Duodenal mucosa (tissue), 2 donors: ENCODE measurements around the gene LYPD8.

Experiments
- H3K27ac ChIP-seq: one replicate; pipeline ENCODE4 v1.7.0; 2013; ENCODE audit warnings: low read depth, low read length
- H3K27me3 ChIP-seq, 2 donors: one replicate each; pipeline ENCODE4 v1.7.0; 2013; ENCODE audit warnings: low read length in 2 of 2, control low read depth in 1 of 2; ENCODE audit not compliant: insufficient read depth in 2 of 2, control insufficient read depth in 1 of 2
- H3K36me3 ChIP-seq, 2 donors: one replicate each; pipeline ENCODE4 v1.7.0; 2013; ENCODE audit warnings: low read length in 2 of 2, control low read depth in 1 of 2; ENCODE audit not compliant: insufficient read depth in 2 of 2, control insufficient read depth in 1 of 2
- H3K4me1 ChIP-seq, 2 donors: one replicate each; pipeline ENCODE4 v1.7.0; 2013; ENCODE audit warnings: low read length in 2 of 2, control low read depth in 1 of 2; ENCODE audit not compliant: insufficient read depth in 2 of 2, control insufficient read depth in 1 of 2
- H3K4me3 ChIP-seq, 2 donors: one replicate each; pipeline ENCODE4 v1.7.0; 2013; ENCODE audit warnings: low read length in 2 of 2, low read depth in 1 of 2
- H3K9ac ChIP-seq, 2 donors: one replicate each; pipeline ENCODE4 v1.7.0; 2013; ENCODE audit warnings: low read length in 2 of 2, low read depth in 1 of 2
- H3K9me3 ChIP-seq, 2 donors: one replicate each; pipeline ENCODE4 v1.7.0; 2013; ENCODE audit warnings: low read length in 2 of 2, control low read depth in 1 of 2; ENCODE audit not compliant: control insufficient read depth in 1 of 2

The LYPD8 gene

GRCh38 chr1:248775441-248775840, 19.9 kb upstream of the LYPD8 start:
- H3K9me3 ChIP-seq, result peaks cover 2 to 9% of the 10 kb centered on the region in 2 donors
- no peak overlapping the region for H3K27ac ChIP-seq
- no peaks in the 10 kb centered on the region for H3K36me3 ChIP-seq
- H3K9ac ChIP-seq, result no peak overlapping the region
- H3K4me3 ChIP-seq, result no peak overlapping the region
- peaks cover 14 to 20% of the 10 kb centered on the region in 2 donors for H3K4me1 ChIP-seq
- H3K27me3 ChIP-seq, result peaks cover 3 to 7% of the 10 kb centered on the region in 2 donors

GRCh38 chr1:248759644-248760043, 4.1 kb upstream of the LYPD8 start:
- Histone ChIP-seq H3K4me3 (no peak overlapping the region), H3K27me3 (no peaks in the 10 kb centered on the region), H3K4me1 (peaks cover 20 to 21% of the 10 kb centered on the region in 2 donors), H3K9me3 (no peaks in the 10 kb centered on the region), H3K36me3 (no peaks in the 10 kb centered on the region), H3K9ac (no peak overlapping the region), H3K27ac (no peak overlapping the region)

GRCh38 chr1:248758352-248758751, 2.8 kb upstream of the LYPD8 start:
- Histone ChIP-seq H3K9me3 (no peaks in the 10 kb centered on the region), H3K27ac (no peak overlapping the region)

DNA sequence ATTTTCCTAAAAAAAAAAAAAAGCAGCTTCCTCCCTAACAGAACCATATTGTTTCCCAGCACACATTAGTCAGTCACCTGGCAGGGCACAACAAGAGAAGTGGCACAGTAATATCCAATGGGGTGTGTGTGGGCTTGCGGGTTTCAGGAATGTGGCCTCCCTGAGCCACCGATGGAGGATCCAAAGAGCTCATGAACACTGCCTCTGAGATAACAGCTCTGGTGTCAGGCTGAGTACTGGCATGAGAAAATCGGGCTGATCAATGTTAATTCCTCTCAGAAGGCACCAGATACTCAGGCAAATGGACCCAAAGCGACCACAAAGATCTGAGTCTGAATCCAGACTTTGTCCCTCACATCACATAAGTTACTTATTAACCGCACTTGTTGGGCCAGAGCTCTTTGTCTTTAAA, 2.2 kb upstream of the LYPD8 start:
- Histone ChIP-seq H3K27me3 (no peaks in the 10 kb centered on the region), H3K9me3 (no peaks in the 10 kb centered on the region), H3K36me3 (no peaks in the 10 kb centered on the region), H3K9ac (no peak overlapping the region), H3K4me3 (peak overlapping the region in 1 of 2 donors; percentile 32), H3K4me1 (peaks cover 21 to 22% of the 10 kb centered on the region in 2 donors), H3K27ac (no peak overlapping the region)

More at GRCh38 chr1:248758352-248758751, 2.8 kb upstream of the LYPD8 start:
- peak overlapping the region in 1 of 2 donors; percentile 32 for H3K4me3 ChIP-seq
- H3K9ac ChIP-seq, result no peak overlapping the region
- H3K36me3 ChIP-seq, result no peaks in the 10 kb centered on the region
- H3K4me1 ChIP-seq, result peaks cover 20 to 21% of the 10 kb centered on the region in 2 donors
- H3K27me3 ChIP-seq, result no peaks in the 10 kb centered on the region

GRCh38 chr1:248756636-248757035, 1.1 kb upstream of the LYPD8 start:
- Histone ChIP-seq H3K4me1 (peaks cover 21 to 31% of the 10 kb centered on the region in 2 donors), H3K9me3 (no peaks in the 10 kb centered on the region), H3K27me3 (no peaks in the 10 kb centered on the region), H3K27ac (no peak overlapping the region), H3K4me3 (no peak overlapping the region), H3K9ac (no peak overlapping the region), H3K36me3 (no peaks in the 10 kb centered on the region)

DNA sequence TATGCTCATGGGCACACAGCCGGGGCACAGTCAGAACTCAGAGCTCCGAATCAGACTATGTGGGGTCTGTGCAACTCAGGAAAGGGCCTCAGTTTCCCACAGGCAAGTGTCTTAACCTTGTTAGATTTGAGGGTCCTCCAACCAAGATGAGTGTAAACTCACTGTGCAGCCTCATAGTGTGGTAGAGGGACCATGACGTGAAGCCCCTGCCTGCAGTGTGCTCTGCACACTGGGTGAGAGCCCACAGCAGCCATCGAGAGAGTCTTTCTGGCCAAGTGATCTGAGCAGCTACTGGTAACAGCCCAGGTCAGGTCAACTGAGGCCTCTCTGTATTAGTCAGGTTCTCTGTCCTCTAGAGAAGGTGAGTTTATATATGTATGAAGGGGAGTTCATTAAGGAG, 592 bp upstream of the LYPD8 start:
- Histone ChIP-seq H3K4me3 (no peak overlapping the region), H3K27ac (no peak overlapping the region), H3K27me3 (no peaks in the 10 kb centered on the region), H3K9me3 (no peaks in the 10 kb centered on the region), H3K9ac (no peak overlapping the region), H3K4me1 (peaks cover 21 to 31% of the 10 kb centered on the region in 2 donors), H3K36me3 (no peaks in the 10 kb centered on the region)

DNA sequence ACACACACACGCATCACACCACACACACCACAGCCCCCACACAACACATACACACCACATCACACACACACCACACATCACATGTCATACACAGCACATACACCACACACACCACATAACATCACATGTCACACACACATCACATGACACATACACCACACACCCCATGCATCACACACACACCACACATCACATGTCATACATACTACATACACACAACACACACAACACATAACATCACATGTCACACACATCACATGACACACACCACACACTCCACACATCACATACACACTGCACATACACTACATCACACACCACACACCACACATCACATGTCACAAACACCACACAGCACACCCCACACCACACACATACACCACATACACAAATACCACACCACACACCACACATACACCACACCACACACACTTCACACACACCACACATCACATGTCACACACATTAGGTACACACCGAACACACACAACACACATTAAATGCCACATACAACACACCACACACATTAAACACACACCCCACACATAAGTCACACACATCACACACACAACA, 1.8 kb downstream of the LYPD8 start:
- Histone ChIP-seq H3K27me3 (no peaks in the 10 kb centered on the region), H3K27ac (no peak overlapping the region), H3K4me1 (peaks cover 21 to 29% of the 10 kb centered on the region in 2 donors), H3K4me3 (no peak overlapping the region), H3K9ac (no peak overlapping the region), H3K36me3 (no peaks in the 10 kb centered on the region), H3K9me3 (no peaks in the 10 kb centered on the region)

- H3K27me3 ChIP-seq, result no peaks in the 10 kb centered on the region
- no peaks in the 10 kb centered on the region for H3K9me3 ChIP-seq
- no peak overlapping the region for H3K9ac ChIP-seq
- peaks cover 14 to 22% of the 10 kb centered on the region in 2 donors for H3K4me1 ChIP-seq
- H3K36me3 ChIP-seq, result no peaks in the 10 kb centered on the region
- H3K4me3 ChIP-seq, result no peak overlapping the region
- no peak overlapping the region for H3K27ac ChIP-seq
These were observed 2.4 kb downstream of the LYPD8 start for GRCh38 chr1:248753029-248753594.

GRCh38 chr1:248752161-248753028, 3.2 kb downstream of the LYPD8 start:
- peaks cover 8 to 17% of the 10 kb centered on the region in 2 donors for H3K4me1 ChIP-seq
- H3K27ac ChIP-seq, result no peak overlapping the region
- no peak overlapping the region for H3K9ac ChIP-seq
- H3K9me3 ChIP-seq, result no peaks in the 10 kb centered on the region
- H3K36me3 ChIP-seq, result no peaks in the 10 kb centered on the region
- no peaks in the 10 kb centered on the region for H3K27me3 ChIP-seq
- H3K4me3 ChIP-seq, result no peak overlapping the region

DNA sequence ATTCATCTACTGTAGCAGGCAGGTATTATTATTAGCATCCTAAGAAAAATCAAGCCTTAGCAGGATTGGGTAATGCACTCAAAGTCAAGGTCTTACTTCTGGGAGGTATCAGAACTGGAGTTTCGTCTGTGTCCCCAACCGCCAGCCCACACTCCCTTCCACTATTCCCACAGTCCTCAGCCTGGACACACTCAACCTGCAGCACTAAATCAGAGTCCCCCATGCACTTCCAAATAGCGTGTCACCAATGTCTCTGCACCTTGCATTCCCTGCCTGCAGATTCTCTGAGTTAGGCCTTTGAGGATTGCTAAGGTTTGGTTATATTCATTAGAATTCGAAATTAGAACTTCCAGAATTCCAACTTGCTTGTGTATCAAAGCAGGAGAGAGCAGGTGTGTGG, 3.9 kb downstream of the LYPD8 start:
- H3K27me3 ChIP-seq, result no peaks in the 10 kb centered on the region
- no peaks in the 10 kb centered on the region for H3K9me3 ChIP-seq
- H3K4me3 ChIP-seq, result no peak overlapping the region
- peaks cover under 1 to 11% of the 10 kb centered on the region in 2 donors for H3K4me1 ChIP-seq
- H3K9ac ChIP-seq, result no peak overlapping the region
- no peak overlapping the region for H3K27ac ChIP-seq
- no peaks in the 10 kb centered on the region for H3K36me3 ChIP-seq
